ENCODE measurements around the gene MED27. TPM values are rescaled to one million over a fixed set of nuclear protein-coding genes. Genes with fewer than 3 reads are reported as not detected.

Gene MED27
- total RNA-seq, 1 experiment from 2014 or later = 30.4 TPM

GRCh38 chr9:131838530-131839280 lies 241.0 kb downstream of the MED27 start:
- Histone ChIP-seq H3K4me3 (ENCODE audit: low read depth, low read length) (no peak overlapping the region), H3K36me3 (ENCODE audit: control insufficient read depth, insufficient read depth, low read length) (no peaks in the 10 kb centered on the region), H3K4me1 (no peaks in the 10 kb centered on the region), H3K9me3 (no peaks in the 10 kb centered on the region), H3K27me3 (replicated peaks; ENCODE audit: control insufficient read depth, insufficient read depth, low read length) (no peaks in the 10 kb centered on the region)
- H3K9me3 Mint-ChIP-seq (ENCODE audit: unreplicated experiment) = no peaks in the 10 kb centered on the region
- ChIA-PET CTCF (interaction anchor here (1.1 kb wide), 1 partner anchor 79 kb away, joined by 5 read pairs; no protein-coding TSS in a partner anchor), POLR2A (no interaction called here)
- intact Hi-C loops (cut with micrococcal nuclease; ENCODE audit: unreplicated experiment) = no loop called here
- H3K4me3 Mint-ChIP-seq (ENCODE audit: unreplicated experiment) = no peak overlapping the region
- peaks cover 6% of the 10 kb centered on the region for H3K27me3 Mint-ChIP-seq (ENCODE audit: insufficient read depth, unreplicated experiment)
- no peak overlapping the region for H3K27ac Mint-ChIP-seq (ENCODE audit: unreplicated experiment)
- no peak for DNase-seq
- no peaks in the 10 kb centered on the region for H3K36me3 Mint-ChIP-seq (ENCODE audit: insufficient read depth, unreplicated experiment)
- no peaks in the 10 kb centered on the region for H3K4me1 Mint-ChIP-seq (ENCODE audit: low read depth, unreplicated experiment)
- BruUV-seq (replicated peaks) = no TSS peak
- TF ChIP-seq CTCF (IDR thresholded peaks at IDR 0.05; ENCODE audit: insufficient read depth in 1 of 2, low read depth in 1 of 2, low read length in 1 of 2, severe bottlenecking in 1 of 2, unreplicated experiment in 1 of 2) = no peak

- H3K27ac Mint-ChIP-seq (ENCODE audit: unreplicated experiment) = no peak overlapping the region
- peaks cover 2% of the 10 kb centered on the region for H3K27me3 Mint-ChIP-seq (ENCODE audit: insufficient read depth, unreplicated experiment)
- Histone ChIP-seq H3K27me3 (replicated peaks; ENCODE audit: control insufficient read depth, insufficient read depth, low read length) (no peaks in the 10 kb centered on the region), H3K9me3 (no peaks in the 10 kb centered on the region), H3K4me1 (no peaks in the 10 kb centered on the region), H3K36me3 (ENCODE audit: control insufficient read depth, insufficient read depth, low read length) (no peaks in the 10 kb centered on the region), H3K4me3 (ENCODE audit: low read depth, low read length) (no peak overlapping the region)
- no peaks in the 10 kb centered on the region for H3K4me1 Mint-ChIP-seq (ENCODE audit: low read depth, unreplicated experiment)
- no peak for DNase-seq
- CTCF ChIA-PET = interaction anchor here (1.1 kb wide), 1 partner anchor 78 kb away, joined by 5 read pairs; no protein-coding TSS in a partner anchor
- intact Hi-C loops (cut with micrococcal nuclease; ENCODE audit: unreplicated experiment) = no loop called here
- POLR2A ChIA-PET = no interaction called here
- H3K36me3 Mint-ChIP-seq (ENCODE audit: insufficient read depth, unreplicated experiment) = no peaks in the 10 kb centered on the region
- no peak for TF ChIP-seq CTCF (IDR thresholded peaks at IDR 0.05; ENCODE audit: insufficient read depth in 1 of 2, low read depth in 1 of 2, low read length in 1 of 2, severe bottlenecking in 1 of 2, unreplicated experiment in 1 of 2)
- no peak overlapping the region for H3K4me3 Mint-ChIP-seq (ENCODE audit: unreplicated experiment)
- no peaks in the 10 kb centered on the region for H3K9me3 Mint-ChIP-seq (ENCODE audit: unreplicated experiment)
- no TSS peak for BruUV-seq (replicated peaks)
These were observed 241.8 kb downstream of the MED27 start for GRCh38 chr9:131837836-131838235.

GRCh38 chr9:131837316-131837715 lies 242.4 kb downstream of the MED27 start:
- ChIA-PET POLR2A (no interaction called here), CTCF (interaction anchor here (1.1 kb wide), 1 partner anchor 78 kb away, joined by 5 read pairs; no protein-coding TSS in a partner anchor)

More at GRCh38 chr9:131837316-131837715, 242.4 kb downstream of the MED27 start:
- peaks cover 2% of the 10 kb centered on the region for H3K27me3 Mint-ChIP-seq (ENCODE audit: insufficient read depth, unreplicated experiment)
- H3K36me3 Mint-ChIP-seq (ENCODE audit: insufficient read depth, unreplicated experiment) = no peaks in the 10 kb centered on the region
- H3K27ac Mint-ChIP-seq (ENCODE audit: unreplicated experiment) = no peak overlapping the region
- H3K4me3 ChIP-seq (ENCODE audit: low read depth, low read length) = no peak overlapping the region
- TF ChIP-seq CTCF (IDR thresholded peaks at IDR 0.05; ENCODE audit: insufficient read depth in 1 of 2, low read depth in 1 of 2, low read length in 1 of 2, severe bottlenecking in 1 of 2, unreplicated experiment in 1 of 2) = peak; percentile 21 to 27
- H3K4me3 Mint-ChIP-seq (ENCODE audit: unreplicated experiment) = no peak overlapping the region
- H3K27me3 ChIP-seq (replicated peaks; ENCODE audit: control insufficient read depth, insufficient read depth, low read length) = no peaks in the 10 kb centered on the region
- DNase-seq = peak in 1 of 2 experiments; percentile 42
- intact Hi-C loops (cut with micrococcal nuclease; ENCODE audit: unreplicated experiment) = no loop called here
- H3K9me3 ChIP-seq = no peaks in the 10 kb centered on the region
- H3K36me3 ChIP-seq (ENCODE audit: control insufficient read depth, insufficient read depth, low read length) = no peaks in the 10 kb centered on the region
- H3K4me1 Mint-ChIP-seq (ENCODE audit: low read depth, unreplicated experiment) = no peaks in the 10 kb centered on the region
- no peaks in the 10 kb centered on the region for H3K4me1 ChIP-seq
- BruUV-seq (replicated peaks) = no TSS peak
- H3K9me3 Mint-ChIP-seq (ENCODE audit: unreplicated experiment) = no peaks in the 10 kb centered on the region
